ENCODE measurements around the gene MRGPRF. TPM values are rescaled to one million over a fixed set of nuclear protein-coding genes. Genes with fewer than 3 reads are reported as not detected.

The MRGPRF gene
- total RNA-seq, 1 experiment from 2014 or later: not detected

DNA sequence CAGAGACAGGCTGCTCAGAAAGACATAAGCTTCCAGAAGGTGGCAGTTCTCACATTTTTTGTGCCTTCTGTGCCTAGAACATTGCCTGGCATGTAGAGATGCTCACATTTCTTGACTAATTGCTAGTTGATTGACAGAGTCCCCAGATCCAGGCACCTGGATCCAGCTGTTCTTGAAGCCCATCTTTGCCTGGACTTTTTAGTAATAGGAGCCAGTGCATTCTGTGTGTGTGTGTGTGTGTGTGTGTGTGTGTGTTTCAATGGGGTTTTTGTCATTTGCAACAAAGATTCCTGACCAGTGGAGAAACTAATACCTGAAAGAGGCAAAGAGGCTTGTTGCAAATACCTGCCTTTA, 15.1 kb downstream of the MRGPRF start:
- Histone ChIP-seq H2AFZ (ENCODE audit: low read length) (no peak overlapping the region), H3K27ac (ENCODE audit: low read length) (no peak overlapping the region), H3K79me2 (ENCODE audit: low read length) (no peaks in the 10 kb centered on the region), H3K4me1 (ENCODE audit: insufficient read depth, low read length) (no peaks in the 10 kb centered on the region), H4K20me1 (ENCODE audit: low read length) (no peaks in the 10 kb centered on the region), H3F3A (ENCODE audit: low read length, unreplicated experiment) (no peaks in the 10 kb centered on the region), H3K27me3 (ENCODE audit: low read length) (0 out of 2 replicates have a peak, but pooled peaks cover under 1% of the 10 kb centered on the region), H3K4me3 (ENCODE audit: low read length) (no peak overlapping the region), H3K9me2 (replicated peaks; ENCODE audit: low read length) (no peaks in the 10 kb centered on the region), H3K4me2 (ENCODE audit: low read length) (no peak overlapping the region), H3K36me3 (ENCODE audit: low read depth, low read length) (no peaks in the 10 kb centered on the region), H3K9ac (ENCODE audit: low read length) (no peak overlapping the region), H3K9me3 (ENCODE audit: low read length) (no peaks in the 10 kb centered on the region)
- POLR2A ChIA-PET (ENCODE audit: unreplicated experiment): no interaction called here
- intact Hi-C loops (cut with micrococcal nuclease): no loop called here
- ATAC-seq: no peak
- CTCF ChIA-PET: no interaction called here
- DNase-seq: no peak
- TF ChIP-seq EZH2phosphoT487 (IDR thresholded peaks at IDR 0.05; ENCODE audit: borderline replicate concordance, low read length) (no peak), EZH2 (IDR thresholded peaks at IDR 0.05; ENCODE audit: low read length, unreplicated experiment) (no peak), CTCF (conservative IDR thresholded peaks at IDR 0.05; ENCODE audit: low read depth, low read length) (no peak)
- no TSS peak for BruUV-seq (replicated peaks)

DNA sequence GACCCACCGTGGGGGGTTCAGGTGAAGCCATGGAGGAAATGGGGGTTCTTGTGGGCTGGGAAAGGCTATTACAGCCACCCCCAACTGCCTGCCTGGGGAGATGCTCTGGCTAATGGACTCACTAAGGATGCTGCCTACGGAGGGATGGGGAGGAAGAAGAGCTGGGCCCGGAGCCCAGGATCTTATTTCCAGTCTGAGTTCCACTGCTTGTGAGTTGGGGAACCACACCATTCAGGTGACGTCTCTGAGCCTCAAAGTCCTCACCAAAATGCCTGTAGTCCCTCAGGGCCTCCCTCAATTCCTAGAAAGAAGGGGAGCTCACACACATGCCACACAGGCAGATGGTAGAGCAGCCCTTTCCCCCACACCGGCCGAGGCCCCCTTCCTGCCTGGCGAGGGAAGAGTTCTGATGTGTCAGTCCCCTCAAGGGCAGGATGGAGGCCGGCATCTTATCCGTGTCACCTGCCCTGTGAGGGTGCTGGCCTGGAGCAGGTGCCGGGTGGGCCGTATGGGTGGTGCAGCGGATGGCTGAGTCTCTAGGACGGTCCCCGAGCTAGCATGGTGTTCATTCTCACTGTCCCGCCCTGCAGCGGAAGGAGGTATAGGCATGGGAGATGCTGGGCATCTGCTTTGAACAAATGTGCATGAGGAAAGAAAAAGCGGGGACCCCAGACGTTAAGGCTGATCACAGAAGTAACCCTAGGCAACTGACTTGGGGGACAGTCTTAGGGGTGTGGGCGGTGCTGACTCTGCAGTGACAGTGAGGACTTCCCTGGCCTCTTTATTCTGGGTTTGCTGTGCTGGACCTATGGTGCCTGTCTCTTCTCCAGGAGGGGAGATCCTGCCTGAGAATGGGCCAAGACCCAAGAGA, 15.7 kb downstream of the MRGPRF start:
- DNase-seq: no peak
- Histone ChIP-seq H4K20me1 (ENCODE audit: low read length) (no peaks in the 10 kb centered on the region), H3K79me2 (ENCODE audit: low read length) (no peaks in the 10 kb centered on the region), H3K27me3 (ENCODE audit: low read length) (0 out of 2 replicates have a peak, but pooled peaks cover 6% of the 10 kb centered on the region), H3K9me2 (replicated peaks; ENCODE audit: low read length) (no peaks in the 10 kb centered on the region), H3K4me3 (ENCODE audit: low read length) (no peak overlapping the region), H3K36me3 (ENCODE audit: low read depth, low read length) (no peaks in the 10 kb centered on the region), H3K4me2 (ENCODE audit: low read length) (no peak overlapping the region), H3K4me1 (ENCODE audit: insufficient read depth, low read length) (no peaks in the 10 kb centered on the region), H3F3A (ENCODE audit: low read length, unreplicated experiment) (no peaks in the 10 kb centered on the region), H3K27ac (ENCODE audit: low read length) (no peak overlapping the region), H3K9me3 (ENCODE audit: low read length) (no peaks in the 10 kb centered on the region), H3K9ac (ENCODE audit: low read length) (no peak overlapping the region), H2AFZ (ENCODE audit: low read length) (no peak overlapping the region)
- ChIA-PET CTCF (no interaction called here), POLR2A (ENCODE audit: unreplicated experiment) (no interaction called here)
- intact Hi-C loops (cut with micrococcal nuclease): no loop called here
- TF ChIP-seq EZH2phosphoT487 (IDR thresholded peaks at IDR 0.05; ENCODE audit: borderline replicate concordance, low read length): no peak
- TF ChIP-seq EZH2 (IDR thresholded peaks at IDR 0.05; ENCODE audit: low read length, unreplicated experiment): no peak
- TF ChIP-seq CTCF (conservative IDR thresholded peaks at IDR 0.05; ENCODE audit: low read depth, low read length): no peak
- ATAC-seq: no peak
- no TSS peak for BruUV-seq (replicated peaks)
